Activated CD8-positive, alpha-beta memory T cell treated with anti-CD3 and anti-CD28 coated beads for 48 hours (primary cell): ENCODE results near the gene CSNK1A1L.

Experiments used
- DNase-seq, 3 experiments: peaks; one replicate each; pipeline ENCODE4 v3.0.0-alpha.2; 2020; ENCODE audit warnings: low read depth in 2 of 3, low spot score in 2 of 3

Gene CSNK1A1L

DNA sequence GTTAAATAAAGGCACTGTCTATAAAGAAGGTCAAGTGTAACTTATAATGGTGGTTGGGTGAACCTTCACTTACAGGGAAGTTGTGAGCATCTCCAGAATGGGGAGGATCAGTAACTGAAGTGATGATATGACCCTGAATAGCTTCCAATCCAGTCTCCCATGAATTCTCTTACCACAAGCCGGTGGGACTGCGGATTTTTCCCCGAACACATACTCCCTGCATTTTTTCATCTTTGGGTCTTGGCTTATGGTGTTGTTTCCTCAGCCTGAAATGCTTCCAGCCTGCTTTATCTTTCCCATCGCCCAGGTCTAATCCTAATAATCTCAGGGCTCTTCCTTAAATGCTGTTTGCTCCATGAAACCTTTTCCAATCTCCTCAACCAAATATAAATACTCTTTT lies 2.0 kb upstream of the CSNK1A1L start:
- no peak for DNase-seq

DNA sequence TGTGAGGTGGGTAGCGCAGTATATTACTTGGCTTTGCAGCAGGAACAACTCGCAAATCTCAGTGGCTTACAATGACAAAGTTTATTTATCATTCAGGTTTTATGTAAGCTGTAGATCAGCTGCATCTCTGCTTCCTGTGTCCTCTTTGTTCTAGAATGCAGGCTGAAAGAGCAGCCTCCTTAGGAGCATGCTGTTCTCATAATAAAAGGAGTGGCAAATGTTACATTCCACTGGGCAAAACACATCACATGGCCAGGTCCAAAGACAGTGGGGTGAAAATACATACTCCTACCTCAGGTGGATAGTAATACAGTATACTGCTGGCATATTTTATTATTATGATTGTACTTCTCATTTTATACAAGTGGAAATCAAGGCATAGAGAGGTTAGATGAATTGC lies 1.2 kb upstream of the CSNK1A1L start:
- DNase-seq, result no peak

DNA sequence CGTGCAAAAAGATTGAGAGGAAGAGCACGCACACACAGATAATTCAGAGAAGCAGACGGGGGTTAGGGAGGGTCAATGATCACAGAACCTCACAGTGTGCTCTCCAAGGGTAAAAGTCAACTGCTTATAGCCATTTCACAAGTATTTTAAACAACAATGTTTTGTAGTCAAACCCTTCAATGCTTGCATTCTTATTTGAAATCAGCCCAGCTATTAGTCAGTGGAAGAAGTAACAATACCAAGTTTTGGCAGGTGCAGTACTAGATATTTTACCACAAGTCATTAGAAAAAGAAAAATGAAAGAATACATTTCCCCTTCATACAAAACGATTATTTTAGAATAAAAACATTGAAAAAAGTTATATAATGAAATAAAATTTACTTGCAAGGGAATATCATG lies 2.6 kb downstream of the CSNK1A1L start:
- DNase-seq, result no peak

DNA sequence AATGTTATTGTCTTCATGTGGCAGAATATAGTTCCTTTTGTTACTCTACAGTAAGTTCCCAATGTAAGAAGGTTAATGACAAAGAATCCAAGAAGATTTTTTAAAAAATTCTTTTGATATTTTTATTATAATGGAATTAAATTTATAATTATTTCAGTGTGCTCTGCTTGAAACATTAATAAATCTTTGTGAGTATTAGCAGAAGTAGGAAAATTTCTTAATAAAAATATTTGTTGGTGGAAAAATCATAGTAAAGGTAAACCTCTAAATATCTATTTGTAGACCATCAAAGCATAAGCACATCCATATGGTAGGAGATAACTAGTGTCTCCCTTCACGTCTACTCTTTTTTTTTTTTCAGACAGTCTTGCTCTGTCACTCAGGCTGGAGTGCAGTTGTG lies 4.3 kb downstream of the CSNK1A1L start:
- no peak for DNase-seq

DNA sequence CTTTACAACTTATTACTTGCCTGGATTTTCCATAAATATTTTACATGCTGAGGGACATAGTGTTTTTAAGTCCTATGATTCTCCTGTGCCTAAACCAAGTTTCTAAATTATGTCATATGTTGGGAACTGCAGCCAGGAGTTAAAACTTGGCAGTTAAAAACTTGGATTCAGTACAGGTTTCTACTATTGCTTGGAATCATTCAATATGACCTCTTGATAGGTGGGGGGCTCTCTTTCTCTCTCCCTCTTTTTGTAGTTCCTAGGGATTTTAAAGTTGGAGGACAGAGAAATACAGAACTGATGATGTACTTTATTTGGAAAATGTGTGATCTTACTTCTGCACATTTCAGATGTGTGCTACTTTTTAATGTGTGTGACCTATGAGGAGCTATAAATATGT lies 4.7 kb downstream of the CSNK1A1L start:
- DNase-seq, result no peak

DNA sequence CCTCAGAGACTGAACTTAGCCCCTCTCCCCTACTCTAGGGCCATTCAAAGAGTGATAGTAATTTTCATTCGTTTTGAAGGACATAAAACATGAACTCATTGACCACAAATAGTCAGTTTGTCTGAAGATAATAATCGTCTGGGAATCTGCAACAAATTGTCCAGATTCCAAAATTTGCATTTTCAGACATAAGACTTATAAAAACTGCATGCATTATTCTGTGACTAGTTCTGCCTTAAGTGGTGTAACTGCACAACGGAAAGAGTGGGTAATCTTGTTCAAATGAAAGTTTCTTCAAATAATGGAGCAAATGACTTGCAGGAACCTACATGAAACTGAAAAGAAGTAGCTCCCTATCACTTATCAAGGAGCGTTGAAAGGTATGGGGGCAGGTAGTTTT lies 8.4 kb downstream of the CSNK1A1L start:
- no peak for DNase-seq

DNA sequence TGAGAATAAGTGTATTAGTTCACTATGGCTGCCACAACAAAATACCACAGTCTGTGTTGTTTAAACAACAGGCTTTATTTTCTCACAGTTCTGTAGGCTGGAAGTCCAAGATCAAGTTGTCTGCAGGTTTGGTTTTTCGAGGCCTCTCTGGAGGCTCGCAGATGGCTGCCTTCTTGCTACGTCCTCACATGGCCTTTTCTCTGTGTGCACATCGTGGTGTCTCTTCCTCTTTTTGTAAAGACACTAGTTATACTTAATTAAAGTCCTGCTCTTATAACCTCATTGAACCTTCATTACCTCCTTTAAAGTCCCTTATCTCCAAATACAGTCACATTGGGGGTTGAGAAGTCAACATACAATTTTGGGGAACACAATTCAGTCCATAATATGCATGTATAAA lies 10.6 kb downstream of the CSNK1A1L start:
- DNase-seq, result no peak

DNA sequence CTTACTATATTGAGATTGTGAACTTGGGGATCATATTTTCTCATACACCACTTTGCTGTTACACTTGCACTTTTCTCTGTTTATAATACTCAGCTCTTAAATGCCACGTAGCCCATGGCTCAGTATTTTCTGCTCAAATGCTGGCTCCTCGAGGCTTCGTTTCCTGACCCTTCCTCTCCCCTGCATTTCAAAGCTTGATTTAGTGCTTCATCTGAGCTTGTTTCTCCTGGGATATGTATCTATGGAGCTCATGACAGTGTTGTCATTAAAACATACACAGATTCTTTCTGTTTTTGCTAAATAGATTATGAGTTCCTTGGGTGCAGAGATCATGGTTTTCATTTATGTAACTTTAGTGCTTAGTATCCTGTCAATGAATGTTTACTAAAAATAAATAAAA lies 11.4 kb downstream of the CSNK1A1L start:
- DNase-seq, result no peak

DNA sequence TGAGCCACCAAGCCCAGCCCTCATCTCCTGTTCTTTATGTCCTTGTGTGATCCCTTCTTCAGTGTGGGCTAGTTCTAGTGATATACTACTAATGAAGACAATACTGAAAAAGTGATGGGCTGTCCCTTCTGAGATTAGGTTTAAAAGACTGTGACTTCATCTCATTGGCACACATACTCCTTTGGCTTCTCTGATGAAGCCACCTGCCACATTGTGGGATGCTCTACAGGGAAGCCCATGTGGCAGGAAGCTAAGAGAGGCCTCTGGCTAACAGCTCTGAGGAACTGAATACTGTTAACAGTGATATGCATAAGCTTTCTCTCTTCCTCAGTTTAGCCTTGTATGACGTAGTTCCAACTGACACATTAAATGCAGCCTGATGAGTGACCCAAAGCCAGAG lies 13.6 kb downstream of the CSNK1A1L start:
- no peak for DNase-seq

DNA sequence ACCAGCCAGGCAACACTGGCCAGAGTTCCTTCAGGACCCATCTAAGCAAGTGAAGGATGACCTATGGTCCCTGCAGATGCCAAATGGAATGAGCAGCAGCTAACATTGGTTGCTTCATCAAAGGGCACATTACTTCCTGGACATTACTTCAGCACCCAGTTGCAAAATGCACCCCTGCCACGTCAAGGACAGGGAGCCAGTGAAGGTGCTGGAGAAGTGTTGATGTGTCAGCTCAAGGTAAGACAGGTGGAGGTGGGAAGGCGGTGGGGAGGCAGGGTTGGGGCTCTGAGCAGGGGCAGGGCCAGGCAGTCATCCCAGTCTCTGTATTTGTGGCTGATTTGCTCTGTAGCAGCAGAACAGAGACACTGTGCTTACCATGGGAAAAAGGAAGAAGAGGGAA lies 14.6 kb downstream of the CSNK1A1L start:
- DNase-seq, result no peak

DNA sequence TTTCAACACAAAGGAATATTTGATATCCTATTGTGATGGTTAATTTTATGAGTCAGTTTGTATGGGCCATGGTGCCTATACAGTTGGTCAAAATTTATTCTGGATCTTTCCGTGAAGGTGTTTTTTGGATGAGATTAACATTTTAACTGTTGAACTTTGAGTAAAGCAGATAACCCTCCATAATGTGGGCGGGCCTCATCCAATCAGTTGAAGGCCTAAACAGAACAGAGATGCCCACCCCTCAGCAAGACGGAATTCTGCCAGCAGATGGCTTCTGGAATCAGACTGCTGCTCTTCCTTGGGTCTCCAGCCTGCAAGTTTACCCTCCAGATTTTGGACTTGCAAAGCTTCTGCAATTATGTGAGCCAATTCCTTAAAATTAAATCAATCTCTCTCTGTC lies 16.0 kb downstream of the CSNK1A1L start:
- no peak for DNase-seq

DNA sequence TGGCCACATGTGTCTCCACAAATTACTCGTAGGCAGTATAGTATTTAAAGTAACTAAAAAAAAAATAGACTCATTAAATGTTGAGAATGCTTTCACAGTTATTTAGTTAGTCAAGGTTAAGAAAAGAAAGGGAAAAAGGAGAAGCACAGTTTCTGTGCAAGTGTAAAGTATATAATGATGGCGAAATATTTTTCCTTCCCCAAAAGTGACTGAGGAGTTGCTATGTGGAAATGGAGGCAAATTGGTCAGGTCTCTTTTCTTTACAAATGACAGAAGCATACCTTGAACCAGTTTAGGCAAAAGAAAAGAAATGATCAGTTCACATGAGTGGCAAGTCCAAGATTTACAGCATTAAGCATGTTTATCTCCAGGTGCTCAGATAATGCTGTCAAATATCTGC lies 18.0 kb downstream of the CSNK1A1L start:
- DNase-seq, result no peak

DNA sequence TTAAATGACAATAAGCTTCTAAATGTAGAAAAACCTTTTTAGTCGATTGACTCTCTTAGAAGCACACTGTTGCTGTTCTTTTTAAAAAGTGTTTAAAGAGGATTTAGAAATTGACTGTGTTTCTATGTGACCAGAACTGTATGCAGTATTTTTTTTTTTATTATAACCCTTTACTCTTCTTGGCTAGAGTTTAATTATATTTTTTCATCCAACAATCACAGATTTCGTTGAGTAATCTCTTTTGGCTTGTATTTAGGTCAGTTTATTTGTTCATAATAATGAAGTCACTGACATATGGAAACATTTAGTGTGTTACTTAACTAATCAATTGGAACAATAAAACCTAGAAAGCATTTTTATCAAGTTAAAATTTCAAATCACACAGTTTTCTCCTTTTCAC lies 19.9 kb downstream of the CSNK1A1L start:
- no peak for DNase-seq

DNA sequence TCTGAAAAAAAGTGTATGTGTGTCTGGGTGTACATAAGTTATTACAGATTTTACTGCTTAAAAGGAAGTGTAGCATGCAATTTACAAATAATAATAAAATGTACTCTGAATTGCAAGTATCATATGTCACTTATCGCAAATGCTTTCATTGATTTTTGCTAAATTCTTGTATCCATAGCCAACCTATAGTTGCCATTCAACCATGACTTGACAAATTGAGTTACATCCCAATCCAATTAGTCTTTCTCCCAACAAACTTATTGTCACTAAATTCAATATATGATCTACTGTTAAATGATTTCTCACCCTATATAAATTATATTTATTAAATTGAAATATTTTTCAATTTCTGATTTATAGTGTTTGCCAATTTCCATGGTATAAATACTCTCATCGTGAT lies 28.6 kb downstream of the CSNK1A1L start:
- no peak for DNase-seq

DNA sequence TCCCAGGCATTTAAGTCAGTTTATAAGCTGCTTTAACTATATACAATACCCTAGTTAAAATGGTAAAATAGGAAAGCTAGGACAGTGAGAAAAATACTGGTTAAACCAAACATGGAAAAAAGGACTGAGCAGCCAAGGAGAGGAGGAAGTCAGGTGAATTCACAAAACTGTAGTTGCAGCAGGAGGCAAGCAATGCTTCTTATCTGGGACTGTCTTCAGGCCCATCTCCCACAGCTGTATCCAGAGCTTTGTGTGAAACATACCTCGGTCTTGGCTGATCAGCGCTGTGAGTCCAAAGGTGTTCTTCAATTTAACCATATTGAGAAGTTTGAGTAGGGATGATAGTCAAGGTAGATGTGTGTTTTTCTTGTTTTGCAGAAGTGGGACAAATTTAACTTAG lies 30.3 kb downstream of the CSNK1A1L start:
- no peak for DNase-seq

DNA sequence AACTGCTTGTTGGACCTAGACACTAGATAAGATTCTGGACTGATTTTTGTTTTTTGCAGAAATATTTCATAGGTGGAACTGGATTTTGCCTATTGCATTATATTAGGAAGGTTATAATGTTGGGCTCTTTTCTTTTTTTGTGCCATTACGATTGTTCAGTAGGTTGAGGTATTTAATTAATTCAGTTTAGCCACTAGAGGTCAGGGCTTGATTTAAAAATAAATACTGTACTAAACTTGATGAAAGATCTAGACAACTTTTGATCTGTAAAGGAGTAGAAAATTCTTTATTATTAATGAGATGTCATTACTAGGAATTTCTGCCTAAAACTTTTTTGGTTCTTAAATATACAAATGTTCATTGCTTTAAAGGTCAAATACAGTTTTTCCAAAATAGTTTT lies 30.8 kb downstream of the CSNK1A1L start:
- DNase-seq, result no peak

DNA sequence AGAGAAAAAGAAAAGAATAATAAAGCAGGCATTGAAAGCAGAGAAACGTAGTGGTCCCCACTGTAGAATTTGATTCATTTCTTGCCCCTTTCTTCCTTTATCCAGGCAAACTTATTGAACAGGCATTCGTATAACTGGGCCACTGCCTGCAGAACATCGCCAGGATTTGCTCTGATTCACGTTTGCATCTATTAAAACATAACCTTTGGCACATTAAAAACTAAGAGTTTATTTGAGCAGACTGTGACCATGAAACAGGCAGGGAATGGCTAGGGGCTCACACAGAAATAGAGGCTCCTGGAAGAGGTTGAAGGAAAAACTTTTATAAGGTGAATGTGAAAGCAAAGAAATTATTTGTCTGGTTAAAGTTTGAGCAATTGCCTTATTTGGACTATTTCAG lies 33.4 kb downstream of the CSNK1A1L start:
- DNase-seq, result no peak

DNA sequence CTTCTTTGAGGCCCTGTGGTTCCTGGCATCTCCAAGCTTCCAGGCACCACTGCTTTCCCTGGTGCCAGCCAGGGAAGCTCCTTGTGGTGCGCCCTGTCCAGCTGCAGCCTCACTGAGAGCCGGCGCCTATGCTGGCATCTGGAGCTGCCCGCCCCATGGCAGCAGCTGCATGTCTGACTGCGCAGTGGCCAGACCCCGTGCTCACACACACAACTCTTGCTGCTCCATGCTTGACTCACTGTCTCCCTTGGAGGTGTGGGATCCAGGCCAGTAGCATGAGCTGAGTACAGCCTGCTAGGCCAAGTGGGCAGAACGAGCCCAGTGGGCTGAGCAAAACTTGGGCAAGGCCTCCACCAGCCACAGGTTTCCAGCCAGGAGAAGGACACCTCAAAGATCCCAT lies 34.5 kb downstream of the CSNK1A1L start:
- no peak for DNase-seq

DNA sequence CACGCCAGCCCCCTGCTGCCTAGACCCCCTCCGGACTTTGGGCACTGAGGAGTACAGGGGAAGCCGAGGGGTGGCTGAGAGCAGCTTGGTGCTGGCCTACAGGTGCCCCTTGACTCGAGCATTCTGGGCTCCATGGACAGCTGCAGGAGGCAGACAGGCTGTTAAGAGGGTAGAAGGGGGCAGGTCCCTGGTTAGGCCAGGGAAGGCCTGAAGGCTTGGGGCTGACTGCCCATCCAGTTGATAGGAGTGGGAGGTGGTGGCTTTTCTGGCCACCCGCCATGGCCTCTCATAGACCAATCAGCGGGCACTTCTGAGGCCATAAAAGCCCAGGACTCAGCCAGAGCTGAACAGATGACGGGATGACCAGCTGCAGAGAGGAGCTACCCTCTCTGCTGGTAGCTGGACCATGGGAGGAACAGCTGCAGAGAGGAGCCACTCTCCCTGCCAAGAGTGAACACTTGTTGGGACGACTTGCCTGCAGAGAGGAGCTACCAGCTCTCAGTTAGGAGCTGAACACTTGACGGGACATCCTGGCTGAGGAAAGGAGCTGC lies 35.2 kb downstream of the CSNK1A1L start:
- no peak for DNase-seq

DNA sequence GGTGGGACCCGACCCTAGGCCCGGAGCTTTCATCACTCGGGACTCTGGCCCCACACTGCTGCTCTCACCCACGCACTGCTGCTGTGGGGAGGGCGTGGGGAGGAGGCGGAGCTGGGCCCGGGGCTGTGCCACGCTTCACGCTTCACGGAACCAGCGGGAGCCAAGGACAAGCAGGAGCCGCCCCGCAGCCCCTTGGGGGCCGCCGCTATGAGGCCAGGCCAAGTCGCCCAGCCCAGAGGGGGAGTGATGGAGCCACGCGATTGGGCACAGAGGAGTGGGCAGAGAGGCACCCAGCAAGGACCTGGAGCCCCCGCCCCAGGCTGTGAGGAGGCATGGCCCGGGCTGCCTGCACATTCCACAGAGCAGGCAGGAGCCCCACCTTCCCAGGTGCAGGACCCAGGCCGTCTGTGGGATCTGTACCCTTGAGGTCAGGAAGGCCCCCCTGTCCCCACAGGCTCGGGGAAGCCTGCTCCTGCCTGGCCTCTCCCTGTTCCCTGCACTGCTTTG lies 35.8 kb downstream of the CSNK1A1L start:
- DNase-seq, result no peak

DNA sequence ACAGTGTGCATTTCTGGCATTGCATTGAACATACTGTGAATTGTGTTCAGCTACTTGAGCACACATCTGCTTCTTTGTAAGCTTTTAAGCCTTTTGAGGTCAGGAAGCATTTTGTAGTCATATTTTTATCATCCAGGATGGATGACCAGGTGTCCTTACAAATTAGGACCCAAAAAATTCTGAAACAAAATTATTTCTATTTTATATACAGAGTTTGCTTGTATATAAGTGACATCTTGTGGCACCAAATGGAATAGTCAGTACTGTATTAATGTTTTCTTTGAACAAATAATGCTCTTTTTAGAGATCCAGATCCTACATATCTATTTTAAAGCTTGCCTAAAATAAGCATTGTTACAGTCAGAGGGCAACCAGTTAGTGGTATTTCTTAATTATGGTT lies 36.5 kb downstream of the CSNK1A1L start:
- DNase-seq, result no peak

DNA sequence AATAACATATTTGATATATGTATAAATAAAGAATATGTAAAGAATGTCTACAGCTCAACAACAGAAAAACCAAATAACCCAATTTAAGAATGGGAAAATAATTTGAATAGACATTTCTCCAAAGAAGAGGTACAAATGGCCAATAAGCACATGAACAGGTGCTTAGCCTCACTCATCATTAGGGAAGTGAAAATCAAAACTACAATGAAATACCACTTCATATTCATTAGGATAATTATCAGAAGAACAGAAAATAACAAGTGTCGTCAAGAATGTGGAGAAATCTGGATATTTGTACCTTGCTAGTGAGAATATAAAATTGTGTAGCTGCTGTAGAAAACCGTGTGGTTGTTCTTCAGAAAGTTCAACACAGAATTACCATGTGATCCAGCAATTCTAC lies 37.6 kb downstream of the CSNK1A1L start:
- DNase-seq, result no peak

DNA sequence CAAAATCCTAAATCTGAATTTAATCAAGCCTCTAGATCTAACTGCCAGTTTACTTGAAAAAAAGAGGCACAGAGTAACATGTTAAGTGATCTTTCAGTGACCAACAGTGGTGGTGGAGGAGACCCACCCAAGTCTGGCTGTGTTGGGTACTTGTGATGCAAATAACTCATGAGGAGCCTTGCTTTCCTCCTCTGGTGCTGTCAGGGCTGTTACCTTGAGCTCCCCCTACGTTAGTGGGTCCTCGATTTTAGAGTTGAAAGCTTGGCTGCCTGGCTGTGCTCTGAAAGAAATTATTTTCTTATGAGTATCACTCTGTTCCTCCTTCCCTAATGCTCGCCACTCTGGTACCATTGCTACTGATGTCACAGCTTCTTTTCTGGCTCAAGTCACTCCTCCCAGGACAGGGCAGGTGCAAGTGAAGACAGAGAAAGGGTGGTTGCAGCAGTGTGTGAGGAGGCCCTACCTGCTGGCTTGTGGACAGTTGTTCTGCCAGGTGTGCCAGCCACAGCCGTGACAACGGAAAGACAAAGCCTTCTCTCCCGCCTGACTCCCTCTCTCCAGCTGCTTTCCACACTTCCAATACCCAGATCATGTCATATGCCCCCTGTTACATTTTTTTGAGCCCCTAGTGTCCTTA lies 39.5 kb downstream of the CSNK1A1L start:
- no peak for DNase-seq

DNA sequence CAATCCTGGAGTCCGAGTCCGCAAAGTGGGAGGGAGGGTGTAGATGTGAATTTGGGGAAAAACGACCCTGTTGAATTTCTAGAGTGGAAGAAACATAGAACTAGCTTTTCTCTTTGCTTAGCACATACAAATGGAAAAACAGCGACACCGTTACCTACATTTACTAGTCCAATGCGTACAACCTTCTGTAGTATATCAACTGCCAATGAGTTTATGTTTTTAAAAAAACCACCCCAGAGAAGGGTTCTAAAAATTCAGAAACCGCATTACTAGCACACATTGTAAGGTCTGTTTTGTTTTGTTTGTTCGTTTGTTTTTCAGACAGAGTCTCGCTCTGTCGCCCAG lies 45.6 kb downstream of the CSNK1A1L start:
- no peak for DNase-seq
